T follicular helper cell (primary cell): ENCODE measurements around the gene SMAD6.

Experiments used
- DNase-seq: peaks from one replicate; pipeline ENCODE4 v3.0.0-alpha.2; 2020; ENCODE audit warnings: low read depth

Gene SMAD6

GRCh38 chr15:66796343-66796742 lies 94.3 kb downstream of the SMAD6 start:
- DNase-seq, result no peak

- DNase-seq, result no peak
These were observed 95.9 kb downstream of the SMAD6 start for GRCh38 chr15:66797921-66798320.

- DNase-seq, result no peak
These were observed 96.5 kb downstream of the SMAD6 start for GRCh38 chr15:66798426-66799061.

- DNase-seq, result no peak
These were observed 97.2 kb downstream of the SMAD6 start for GRCh38 chr15:66799242-66799641.

- DNase-seq, result no peak
These were observed 98.7 kb downstream of the SMAD6 start for GRCh38 chr15:66800584-66801235.

- DNase-seq, result no peak
These were observed 99.2 kb downstream of the SMAD6 start for GRCh38 chr15:66801266-66801665.

GRCh38 chr15:66802025-66803001 lies 100.3 kb downstream of the SMAD6 start:
- no peak for DNase-seq

- no peak for DNase-seq
These were observed 101.2 kb downstream of the SMAD6 start for GRCh38 chr15:66803182-66803729.

- DNase-seq, result no peak
These were observed 101.7 kb downstream of the SMAD6 start for GRCh38 chr15:66803749-66804148.

- DNase-seq, result no peak
These were observed 103.3 kb downstream of the SMAD6 start for GRCh38 chr15:66805202-66805885.

- DNase-seq, result no peak
These were observed 106.3 kb downstream of the SMAD6 start for GRCh38 chr15:66808181-66808824.

GRCh38 chr15:66809664-66810063 lies 107.6 kb downstream of the SMAD6 start:
- no peak for DNase-seq

GRCh38 chr15:66815318-66815717 lies 113.3 kb downstream of the SMAD6 start:
- no peak for DNase-seq

GRCh38 chr15:66816201-66816600 lies 114.2 kb downstream of the SMAD6 start:
- no peak for DNase-seq

GRCh38 chr15:66819084-66819483 lies 117.0 kb downstream of the SMAD6 start:
- DNase-seq, result no peak

GRCh38 chr15:66820481-66821176 lies 118.6 kb downstream of the SMAD6 start:
- no peak for DNase-seq

- no peak for DNase-seq
These were observed 119.3 kb downstream of the SMAD6 start for GRCh38 chr15:66821307-66821706.

- no peak for DNase-seq
These were observed 120.1 kb downstream of the SMAD6 start for GRCh38 chr15:66822114-66822513.

- DNase-seq, result no peak
These were observed 120.5 kb downstream of the SMAD6 start for GRCh38 chr15:66822576-66822975.

- DNase-seq, result no peak
These were observed 121.6 kb downstream of the SMAD6 start for GRCh38 chr15:66823601-66824000.

- DNase-seq, result no peak
These were observed 122.4 kb downstream of the SMAD6 start for GRCh38 chr15:66824424-66824823.
